ENCODE measurements around the gene GLIPR2. TPM values are rescaled to one million over a fixed set of nuclear protein-coding genes. Genes with fewer than 3 reads are reported as not detected.
"Not testable (repeated sequence)": the region's sequence is repeated elsewhere in the genome, so short reads cannot be mapped to it uniquely, and the experiment has no call there.

Gene GLIPR2
- polyA plus RNA-seq, 1 donor (not counting 4 experiments of a cell fraction or from before 2014, with no cell fraction given), result 3.7 TPM

- H3K79me2 ChIP-seq (ENCODE audit: control insufficient read depth, insufficient read depth, low read length), result no peaks in the 10 kb centered on the region
- peaks cover 0 to 2% of the 10 kb centered on the region in 2 experiments for H3K36me3 ChIP-seq (ENCODE audit: control insufficient read depth in 2 of 2, extremely low read depth in 1 of 2, insufficient read depth in 2 of 2, low read length in 2 of 2)
- H3K9me1 ChIP-seq (ENCODE audit: control insufficient read depth, extremely low read depth, insufficient read depth, low read length), result no peaks in the 10 kb centered on the region
- H4K20me1 ChIP-seq (ENCODE audit: control insufficient read depth, extremely low read depth, insufficient read depth, low read length), result no peaks in the 10 kb centered on the region
- H3K4me2 ChIP-seq (ENCODE audit: control insufficient read depth, extremely low read depth, insufficient read depth, low read depth, low read length), result no peak overlapping the region
- FAIRE-seq (no peak), DNase-seq (ENCODE audit: low read depth, low spot score) (no peak)
- no peak overlapping the region for H3K27ac ChIP-seq (ENCODE audit: control insufficient read depth, insufficient read depth, low read length)
- peaks cover 6% of the 10 kb centered on the region for H3K4me1 ChIP-seq (ENCODE audit: control insufficient read depth, extremely low read depth, insufficient read depth, low read length)
- H3K4me3 ChIP-seq (ENCODE audit: control insufficient read depth in 2 of 3, extremely low read depth in 1 of 3, insufficient read depth in 2 of 3, low read depth in 1 of 3, low read length in 3 of 3), result no peak overlapping the region
- H2AFZ ChIP-seq (ENCODE audit: control insufficient read depth, low read length), result no peak overlapping the region
- no peak for TF ChIP-seq EZH2 (IDR thresholded peaks at IDR 0.05; ENCODE audit: low read length)
- TF ChIP-seq, protein P1, sequence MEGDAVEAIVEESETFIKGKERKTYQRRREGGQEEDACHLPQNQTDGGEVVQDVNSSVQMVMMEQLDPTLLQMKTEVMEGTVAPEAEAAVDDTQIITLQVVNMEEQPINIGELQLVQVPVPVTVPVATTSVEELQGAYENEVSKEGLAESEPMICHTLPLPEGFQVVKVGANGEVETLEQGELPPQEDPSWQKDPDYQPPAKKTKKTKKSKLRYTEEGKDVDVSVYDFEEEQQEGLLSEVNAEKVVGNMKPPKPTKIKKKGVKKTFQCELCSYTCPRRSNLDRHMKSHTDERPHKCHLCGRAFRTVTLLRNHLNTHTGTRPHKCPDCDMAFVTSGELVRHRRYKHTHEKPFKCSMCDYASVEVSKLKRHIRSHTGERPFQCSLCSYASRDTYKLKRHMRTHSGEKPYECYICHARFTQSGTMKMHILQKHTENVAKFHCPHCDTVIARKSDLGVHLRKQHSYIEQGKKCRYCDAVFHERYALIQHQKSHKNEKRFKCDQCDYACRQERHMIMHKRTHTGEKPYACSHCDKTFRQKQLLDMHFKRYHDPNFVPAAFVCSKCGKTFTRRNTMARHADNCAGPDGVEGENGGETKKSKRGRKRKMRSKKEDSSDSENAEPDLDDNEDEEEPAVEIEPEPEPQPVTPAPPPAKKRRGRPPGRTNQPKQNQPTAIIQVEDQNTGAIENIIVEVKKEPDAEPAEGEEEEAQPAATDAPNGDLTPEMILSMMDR (optimal IDR thresholded peaks at IDR 0.05 in 1 of 3, IDR thresholded peaks at IDR 0.05 in 1 of 3, conservative IDR thresholded peaks at IDR 0.05 in 1 of 3; ENCODE audit: extremely low read depth in 1 of 3, insufficient read depth in 2 of 3, low read length in 3 of 3), result no peak
- no peak overlapping the region for H3K9ac ChIP-seq (ENCODE audit: control insufficient read depth, extremely low read depth, insufficient read depth, low read length)
- dilution Hi-C loops (cut with MboI; ENCODE audit: extremely low pct_ligation_motif_present, low sequenced_read_pairs), result no loop called here
- H3K9me3 ChIP-seq (ENCODE audit: control insufficient read depth, low read depth, low read length), result no peaks in the 10 kb centered on the region
- no peaks in the 10 kb centered on the region for H3K27me3 ChIP-seq (ENCODE audit: control insufficient read depth, extremely low read depth, insufficient read depth, low read length)
Observed at GRCh38 chr9:36129139-36129538, 7.4 kb upstream of the GLIPR2 start.

GRCh38 chr9:36131666-36132065, 4.9 kb upstream of the GLIPR2 start:
- H4K20me1 ChIP-seq (ENCODE audit: control insufficient read depth, extremely low read depth, insufficient read depth, low read length); H3K9ac ChIP-seq (ENCODE audit: control insufficient read depth, extremely low read depth, insufficient read depth, low read length); H3K9me3 ChIP-seq (ENCODE audit: control insufficient read depth, low read depth, low read length); dilution Hi-C loops (cut with MboI; ENCODE audit: extremely low pct_ligation_motif_present, low sequenced_read_pairs); H3K4me3 ChIP-seq (ENCODE audit: control insufficient read depth in 2 of 3, extremely low read depth in 1 of 3, insufficient read depth in 2 of 3, low read depth in 1 of 3, low read length in 3 of 3); DNase-seq (ENCODE audit: low read depth, low spot score); H3K27me3 ChIP-seq (ENCODE audit: control insufficient read depth, extremely low read depth, insufficient read depth, low read length); H3K36me3 ChIP-seq (ENCODE audit: control insufficient read depth in 2 of 2, extremely low read depth in 1 of 2, insufficient read depth in 2 of 2, low read length in 2 of 2); H2AFZ ChIP-seq (ENCODE audit: control insufficient read depth, low read length); FAIRE-seq; H3K79me2 ChIP-seq (ENCODE audit: control insufficient read depth, insufficient read depth, low read length); H3K9me1 ChIP-seq (ENCODE audit: control insufficient read depth, extremely low read depth, insufficient read depth, low read length): not testable (repeated sequence)
- Histone ChIP-seq H3K27ac (ENCODE audit: control insufficient read depth, insufficient read depth, low read length) (peak overlapping the region; percentile 18), H3K4me1 (ENCODE audit: control insufficient read depth, extremely low read depth, insufficient read depth, low read length) (peaks cover 12% of the 10 kb centered on the region), H3K4me2 (ENCODE audit: control insufficient read depth, extremely low read depth, insufficient read depth, low read depth, low read length) (peak overlapping the region; percentile 37)

DNA sequence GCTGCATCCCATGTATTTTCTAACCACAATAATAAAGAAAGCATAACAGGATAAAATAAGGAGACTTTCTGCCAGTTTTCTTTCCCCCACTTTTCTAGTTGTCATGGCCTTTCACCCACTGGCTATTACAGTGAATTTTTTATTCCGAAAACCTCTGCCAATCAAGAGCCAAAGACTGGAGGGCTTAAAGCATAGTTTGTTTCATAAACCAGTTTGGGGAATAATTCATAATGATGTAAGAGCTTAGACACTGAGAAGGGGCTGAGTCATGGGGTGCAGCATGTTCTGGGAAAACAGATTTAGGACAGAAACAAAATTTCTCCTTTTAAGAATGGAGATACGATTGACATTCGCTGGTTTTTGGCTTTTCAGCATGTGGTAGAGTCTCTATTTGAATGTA, 4.4 kb upstream of the GLIPR2 start:
- Histone ChIP-seq H3K9me3 (ENCODE audit: control insufficient read depth, low read depth, low read length) (no peaks in the 10 kb centered on the region), H2AFZ (ENCODE audit: control insufficient read depth, low read length) (no peak overlapping the region), H3K9ac (ENCODE audit: control insufficient read depth, extremely low read depth, insufficient read depth, low read length) (no peak overlapping the region), H3K4me3 (ENCODE audit: control insufficient read depth in 2 of 3, extremely low read depth in 1 of 3, insufficient read depth in 2 of 3, low read depth in 1 of 3, low read length in 3 of 3) (no peak overlapping the region), H3K27me3 (ENCODE audit: control insufficient read depth, extremely low read depth, insufficient read depth, low read length) (peaks cover 10% of the 10 kb centered on the region), H3K9me1 (ENCODE audit: control insufficient read depth, extremely low read depth, insufficient read depth, low read length) (no peaks in the 10 kb centered on the region), H3K4me1 (ENCODE audit: control insufficient read depth, extremely low read depth, insufficient read depth, low read length) (peaks cover 12% of the 10 kb centered on the region), H3K4me2 (ENCODE audit: control insufficient read depth, extremely low read depth, insufficient read depth, low read depth, low read length) (peak overlapping the region; percentile 37), H4K20me1 (ENCODE audit: control insufficient read depth, extremely low read depth, insufficient read depth, low read length) (no peaks in the 10 kb centered on the region), H3K79me2 (ENCODE audit: control insufficient read depth, insufficient read depth, low read length) (no peaks in the 10 kb centered on the region), H3K27ac (ENCODE audit: control insufficient read depth, insufficient read depth, low read length) (peak overlapping the region; percentile 18), H3K36me3 (ENCODE audit: control insufficient read depth in 2 of 2, extremely low read depth in 1 of 2, insufficient read depth in 2 of 2, low read length in 2 of 2) (no peaks in the 10 kb centered on the region)
- dilution Hi-C loops (cut with MboI; ENCODE audit: extremely low pct_ligation_motif_present, low sequenced_read_pairs), result no loop called here
- no peak for DNase-seq (ENCODE audit: low read depth, low spot score)
- FAIRE-seq, result no peak
- TF ChIP-seq EZH2 (IDR thresholded peaks at IDR 0.05; ENCODE audit: low read length), result no peak

Measured in keratinocyte (primary cell).